ENCODE data around the gene TACC2. TPM values are rescaled to one million over a fixed set of nuclear protein-coding genes. Genes with fewer than 3 reads are reported as not detected.
A peak's percentile ranks its signal among the peaks of the same experiment; 100 is the strongest.

Gene TACC2
- total and polyA plus RNA-seq, 2 experiments from 2014 or later, result 30.8 to 35.9 TPM

GRCh38 chr10:122142641-122143237, 153.8 kb downstream of the TACC2 start:
- H3K27me3 Mint-ChIP-seq (ENCODE audit: insufficient read depth, low read depth, poor library complexity), result peaks cover 2% of the 10 kb centered on the region
- H3K9me3 Mint-ChIP-seq, result peaks cover 12% of the 10 kb centered on the region
- no peaks in the 10 kb centered on the region for H3F3A ChIP-seq (replicated peaks; ENCODE audit: low read depth)
- no peaks in the 10 kb centered on the region for H3K27me3 ChIP-seq (ENCODE audit: insufficient read depth)
- H3K9me2 ChIP-seq (ENCODE audit: insufficient read depth), result no peaks in the 10 kb centered on the region
- H3K79me2 ChIP-seq (replicated peaks; ENCODE audit: insufficient read depth), result peaks cover 3% of the 10 kb centered on the region; the same call in 1 of the 2 replicates
- H2AFZ ChIP-seq, result no peak overlapping the region
- H3K27ac Mint-ChIP-seq, result no peak overlapping the region
- no peaks in the 10 kb centered on the region for H4K20me1 ChIP-seq (replicated peaks; ENCODE audit: insufficient read depth)
- peaks cover 45% of the 10 kb centered on the region for H3K36me3 Mint-ChIP-seq (ENCODE audit: low read depth)
- no peak overlapping the region for H3K4me3 ChIP-seq
- H3K4me2 ChIP-seq, result no peak overlapping the region
- H3K4me1 Mint-ChIP-seq, result peaks cover 17% of the 10 kb centered on the region
- TF ChIP-seq EZH2 (IDR thresholded peaks at IDR 0.05; ENCODE audit: low read depth, unreplicated experiment) (no peak), ZNF331 (CRISPR knock-in tag; IDR thresholded peaks at IDR 0.05; ENCODE audit: low read depth) (no peak), ETS1 (IDR thresholded peaks at IDR 0.05) (no peak), POLR2AphosphoS5 (IDR thresholded peaks at IDR 0.05; ENCODE audit: low read depth) (no peak), NANOG (IDR thresholded peaks at IDR 0.05; ENCODE audit: borderline replicate concordance) (no peak), ZNF114 (CRISPR knock-in tag; IDR thresholded peaks at IDR 0.05) (no peak), ZNF462 (CRISPR knock-in tag; IDR thresholded peaks at IDR 0.05) (no peak), CTCF (conservative IDR thresholded peaks at IDR 0.05; ENCODE audit: low read depth in 2 of 2) (peak; percentile 92 to 96), CREB1 (CRISPR knock-in tag; IDR thresholded peaks at IDR 0.05; ENCODE audit: low read depth) (0 out of 2 replicates have a peak, but pooled peaks have one; percentile 14), JUNB (IDR thresholded peaks at IDR 0.05; ENCODE audit: unreplicated experiment) (no peak), REST (IDR thresholded peaks at IDR 0.05; ENCODE audit: unreplicated experiment) (no peak), STAT1 (IDR thresholded peaks at IDR 0.05; ENCODE audit: unreplicated experiment) (no peak)
- 0 out of 2 replicates have a peak overlapping the region, but pooled peaks have one; percentile 59 for H3K27ac ChIP-seq (ENCODE audit: low read depth)
- no peak overlapping the region for H3K4me3 Mint-ChIP-seq
- ATAC-seq, result peak; percentile 90
- H3K4me1 ChIP-seq (ENCODE audit: insufficient read depth), result no peaks in the 10 kb centered on the region; the same call in 1 of the 2 replicates
- peak; percentile 82 for DNase-seq (ENCODE audit: low spot score)
- peaks cover 5% of the 10 kb centered on the region; the same call in 1 of the 2 replicates for H3K36me3 ChIP-seq (ENCODE audit: insufficient read depth)
